Mesothelial cell of epicardium (in vitro differentiated cells): ENCODE results near the gene TMEM196. TPM values are rescaled to one million over a fixed set of nuclear protein-coding genes. Genes with fewer than 3 reads are reported as not detected.
"Not testable (repeated sequence)": the region's sequence is repeated elsewhere in the genome, so short reads cannot be mapped to it uniquely, and the experiment has no call there.

Experiments used
- DNase-seq, 2 experiments: peaks; one replicate each; pipeline ENCODE4 v3.0.0; 2021; ENCODE audit warnings: low spot score in 2 of 2; ENCODE audit not compliant: unreplicated experiment in 2 of 2
- H3K27ac Mint-ChIP-seq: 2 replicates; pipeline ENCODE4 v1.8.0; 2021; ENCODE audit warnings: mixed read lengths
- H3K27me3 Mint-ChIP-seq: 2 replicates; pipeline ENCODE4 v1.8.0; 2021; ENCODE audit warnings: low read depth, mixed read lengths
- H3K36me3 Mint-ChIP-seq: 2 replicates; pipeline ENCODE4 v1.8.0; 2021; ENCODE audit warnings: mixed read lengths
- H3K4me1 Mint-ChIP-seq: 2 replicates; pipeline ENCODE4 v1.8.0; 2021; ENCODE audit warnings: mixed read lengths
- H3K4me3 Mint-ChIP-seq: 2 replicates; pipeline ENCODE4 v1.8.0; 2021; ENCODE audit warnings: mild to moderate bottlenecking, moderate library complexity, mixed read lengths
- H3K9me3 Mint-ChIP-seq: 2 replicates; pipeline ENCODE4 v1.8.0; 2021; ENCODE audit warnings: mixed read lengths
- CTCF ChIP-seq: fragments of 200-600 bp; sonication (generic); IDR thresholded peaks from one replicate; pipeline ENCODE4 v1.5.0; 2021; ENCODE audit warnings: antibody characterized with exemption; ENCODE audit not compliant: unreplicated experiment
- total RNA-seq: library from RNA; stranded (reverse); gene quantifications from 3 replicates; pipeline ENCODE4 v1.2.1, GENCODE V29; 2021

TMEM196 gene
- total RNA-seq, 1 donor from 2014 or later: not detected

- DNase-seq: no peak
- Mint-ChIP-seq H3K27me3 (no peaks in the 10 kb centered on the region), H3K36me3 (peaks cover 28% of the 10 kb centered on the region), H3K4me1 (no peaks in the 10 kb centered on the region), H3K9me3 (peaks cover 13% of the 10 kb centered on the region), H3K27ac (no peak overlapping the region), H3K4me3 (no peak overlapping the region)
- no peak for TF ChIP-seq CTCF
Measured at GRCh38 chr7:19698331-19698730, 75.1 kb downstream of the TMEM196 start.

- no peak for DNase-seq
- H3K27me3 Mint-ChIP-seq: no peaks in the 10 kb centered on the region
- H3K4me1 Mint-ChIP-seq: no peaks in the 10 kb centered on the region
- H3K9me3 Mint-ChIP-seq: peaks cover under 1% of the 10 kb centered on the region
- H3K27ac Mint-ChIP-seq: no peak overlapping the region
- TF ChIP-seq CTCF: no peak
- peaks cover 16% of the 10 kb centered on the region for H3K36me3 Mint-ChIP-seq
- no peak overlapping the region for H3K4me3 Mint-ChIP-seq
Measured at GRCh38 chr7:19696926-19697325, 76.5 kb downstream of the TMEM196 start.

- no peak for DNase-seq
- Mint-ChIP-seq H3K36me3 (peaks cover 3% of the 10 kb centered on the region), H3K9me3 (no peaks in the 10 kb centered on the region), H3K4me1 (no peaks in the 10 kb centered on the region), H3K27me3 (no peaks in the 10 kb centered on the region), H3K27ac (no peak overlapping the region), H3K4me3 (no peak overlapping the region)
- TF ChIP-seq CTCF: no peak
Measured at GRCh38 chr7:19692111-19692828, 81.1 kb downstream of the TMEM196 start.

- no peak for TF ChIP-seq CTCF
- no peaks in the 10 kb centered on the region for H3K36me3 Mint-ChIP-seq
- no peak for DNase-seq
- no peak overlapping the region for H3K4me3 Mint-ChIP-seq
- H3K9me3 Mint-ChIP-seq: no peaks in the 10 kb centered on the region
- no peak overlapping the region for H3K27ac Mint-ChIP-seq
- H3K27me3 Mint-ChIP-seq: no peaks in the 10 kb centered on the region
- no peaks in the 10 kb centered on the region for H3K4me1 Mint-ChIP-seq
Measured at GRCh38 chr7:19690736-19691135, 82.7 kb downstream of the TMEM196 start.

GRCh38 chr7:19689130-19689529, 84.3 kb downstream of the TMEM196 start:
- not testable (repeated sequence) for DNase-seq

GRCh38 chr7:19681596-19681995, 91.8 kb downstream of the TMEM196 start:
- peaks cover 25% of the 10 kb centered on the region for H3K4me1 Mint-ChIP-seq

More at GRCh38 chr7:19689130-19689529, 84.3 kb downstream of the TMEM196 start:
- H3K4me3 Mint-ChIP-seq, H3K4me1 Mint-ChIP-seq, H3K36me3 Mint-ChIP-seq, H3K9me3 Mint-ChIP-seq, H3K27ac Mint-ChIP-seq, H3K27me3 Mint-ChIP-seq: not testable (repeated sequence)

More at GRCh38 chr7:19681596-19681995, 91.8 kb downstream of the TMEM196 start:
- Mint-ChIP-seq H3K9me3 (peaks cover 11% of the 10 kb centered on the region), H3K27me3 (no peaks in the 10 kb centered on the region), H3K27ac (peak overlapping the region; percentile 69), H3K4me3 (no peak overlapping the region), H3K36me3 (peaks cover 2% of the 10 kb centered on the region)
- DNase-seq: no peak
- no peak for TF ChIP-seq CTCF
